ENCODE measurements around the gene ZXDC. TPM values are rescaled to one million over a fixed set of nuclear protein-coding genes. Genes with fewer than 3 reads are reported as not detected.

Gene ZXDC
- total RNA-seq, 4 donors from 2014 or later, result 18.5 to 57.9 (median 33.5) TPM

DNA sequence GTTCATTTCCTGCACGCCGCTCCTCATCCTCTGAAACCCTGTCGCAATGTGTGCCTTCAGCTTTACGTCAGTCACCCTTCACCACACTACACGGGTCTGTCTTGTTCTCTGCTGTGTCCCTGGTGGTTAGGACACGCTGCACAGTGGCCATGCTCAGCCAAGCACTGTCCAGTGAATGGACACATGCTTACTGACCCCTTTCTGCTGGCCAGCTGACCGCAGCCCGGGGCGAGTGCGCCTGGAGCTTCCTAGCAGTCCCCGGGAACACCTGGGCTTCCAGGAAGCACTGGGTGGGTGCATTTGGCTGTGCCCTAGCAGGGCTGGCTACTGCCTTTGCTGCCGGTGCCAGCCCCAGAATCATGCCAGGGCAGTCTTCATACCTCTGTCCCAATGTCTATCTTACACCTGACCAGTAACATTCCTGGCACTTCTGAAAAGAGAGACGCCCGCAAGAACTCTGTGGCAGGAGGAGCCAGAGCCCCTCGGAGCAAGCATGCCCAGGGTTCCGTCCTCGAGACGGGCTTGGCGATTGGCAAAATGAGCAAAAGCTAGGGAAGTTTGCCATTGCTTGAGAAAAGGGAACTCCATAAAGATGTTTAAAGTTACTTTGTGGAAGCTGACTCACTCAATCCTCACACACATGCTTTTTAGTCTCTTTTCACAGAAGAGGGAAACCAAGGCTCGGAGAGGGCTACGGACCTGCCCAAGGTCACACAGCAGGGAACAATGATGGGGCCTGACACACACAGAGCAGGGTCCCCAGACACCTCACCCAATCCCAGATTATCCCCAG is 15.7 kb upstream of the ZXDC start:
- no peak overlapping the region for H3K4me3 ChIP-seq
- no peak overlapping the region for H3K27ac ChIP-seq
- H3K36me3 ChIP-seq, result no peaks in the 10 kb centered on the region
- no peak for TF ChIP-seq POLR2A (IDR thresholded peaks at IDR 0.05)
- TF ChIP-seq, protein P1, sequence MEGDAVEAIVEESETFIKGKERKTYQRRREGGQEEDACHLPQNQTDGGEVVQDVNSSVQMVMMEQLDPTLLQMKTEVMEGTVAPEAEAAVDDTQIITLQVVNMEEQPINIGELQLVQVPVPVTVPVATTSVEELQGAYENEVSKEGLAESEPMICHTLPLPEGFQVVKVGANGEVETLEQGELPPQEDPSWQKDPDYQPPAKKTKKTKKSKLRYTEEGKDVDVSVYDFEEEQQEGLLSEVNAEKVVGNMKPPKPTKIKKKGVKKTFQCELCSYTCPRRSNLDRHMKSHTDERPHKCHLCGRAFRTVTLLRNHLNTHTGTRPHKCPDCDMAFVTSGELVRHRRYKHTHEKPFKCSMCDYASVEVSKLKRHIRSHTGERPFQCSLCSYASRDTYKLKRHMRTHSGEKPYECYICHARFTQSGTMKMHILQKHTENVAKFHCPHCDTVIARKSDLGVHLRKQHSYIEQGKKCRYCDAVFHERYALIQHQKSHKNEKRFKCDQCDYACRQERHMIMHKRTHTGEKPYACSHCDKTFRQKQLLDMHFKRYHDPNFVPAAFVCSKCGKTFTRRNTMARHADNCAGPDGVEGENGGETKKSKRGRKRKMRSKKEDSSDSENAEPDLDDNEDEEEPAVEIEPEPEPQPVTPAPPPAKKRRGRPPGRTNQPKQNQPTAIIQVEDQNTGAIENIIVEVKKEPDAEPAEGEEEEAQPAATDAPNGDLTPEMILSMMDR (IDR thresholded peaks at IDR 0.05), result no peak
- H3K27me3 ChIP-seq, result no peaks in the 10 kb centered on the region
- no peak for DNase-seq
- intact Hi-C loops (cut with DNase I; ENCODE audit: low total_unique reads), result no loop called here
- no peaks in the 10 kb centered on the region for H3K4me1 ChIP-seq
- no peaks in the 10 kb centered on the region for H3K9me3 ChIP-seq

GRCh38 chr3:126490619-126491018 is 14.9 kb upstream of the ZXDC start:
- intact Hi-C loops (cut with DNase I; ENCODE audit: low total_unique reads), result no loop called here
- Histone ChIP-seq H3K27me3 (no peaks in the 10 kb centered on the region), H3K27ac (no peak overlapping the region), H3K4me1 (no peaks in the 10 kb centered on the region), H3K4me3 (no peak overlapping the region), H3K36me3 (no peaks in the 10 kb centered on the region), H3K9me3 (no peaks in the 10 kb centered on the region)
- TF ChIP-seq, protein P1 (IDR thresholded peaks at IDR 0.05), result no peak
- no peak for TF ChIP-seq POLR2A (IDR thresholded peaks at IDR 0.05)
- DNase-seq, result no peak

DNA sequence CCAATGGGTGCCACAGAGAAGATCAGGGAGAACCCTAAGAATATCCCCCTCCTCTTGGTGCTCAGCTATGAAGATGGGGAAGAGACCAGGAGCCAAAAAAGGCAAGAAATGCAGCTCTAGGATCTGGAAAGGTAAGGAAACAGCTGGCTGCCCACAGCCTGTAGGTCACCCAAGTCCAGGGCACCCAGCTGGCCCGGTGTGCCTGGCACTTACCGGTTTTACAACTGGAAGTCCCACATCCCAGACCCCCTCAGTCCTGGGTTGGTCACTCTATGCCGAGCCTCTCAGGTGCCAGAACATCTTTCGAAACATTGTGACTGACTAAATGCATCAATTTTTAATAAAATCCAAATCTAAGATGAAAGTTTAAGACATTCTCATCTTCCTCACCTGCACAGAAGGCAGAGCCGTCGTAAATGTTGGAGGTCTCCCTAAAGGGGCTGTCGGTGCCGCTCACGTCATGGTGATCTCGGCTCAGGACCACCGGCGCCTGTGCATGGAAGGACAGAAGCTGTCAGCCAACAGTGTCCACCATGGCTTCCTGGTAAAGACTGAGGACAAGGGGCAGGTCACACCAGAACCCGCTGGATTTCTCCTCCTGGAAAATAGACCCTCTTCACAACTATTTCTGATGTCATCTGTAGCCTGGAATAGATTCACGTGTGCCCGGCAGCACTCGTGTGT is 13.3 kb upstream of the ZXDC start:
- Histone ChIP-seq H3K9me3 (no peaks in the 10 kb centered on the region), H3K4me1 (no peaks in the 10 kb centered on the region), H3K27me3 (no peaks in the 10 kb centered on the region), H3K27ac (no peak overlapping the region), H3K36me3 (no peaks in the 10 kb centered on the region), H3K4me3 (no peak overlapping the region)
- intact Hi-C loops (cut with DNase I; ENCODE audit: low total_unique reads), result no loop called here
- DNase-seq, result no peak
- no peak for TF ChIP-seq POLR2A (IDR thresholded peaks at IDR 0.05)
- TF ChIP-seq, protein P1 (IDR thresholded peaks at IDR 0.05), result no peak

GRCh38 chr3:126488185-126488584 is 12.5 kb upstream of the ZXDC start:
- no peaks in the 10 kb centered on the region for H3K36me3 ChIP-seq
- H3K9me3 ChIP-seq, result no peaks in the 10 kb centered on the region
- TF ChIP-seq POLR2A (IDR thresholded peaks at IDR 0.05), result no peak
- TF ChIP-seq, protein P1 (IDR thresholded peaks at IDR 0.05), result no peak
- no peaks in the 10 kb centered on the region for H3K27me3 ChIP-seq
- H3K27ac ChIP-seq, result no peak overlapping the region
- no peak overlapping the region for H3K4me3 ChIP-seq
- H3K4me1 ChIP-seq, result no peaks in the 10 kb centered on the region
- DNase-seq, result no peak
- intact Hi-C loops (cut with DNase I; ENCODE audit: low total_unique reads), result no loop called here

- intact Hi-C loops (cut with DNase I; ENCODE audit: low total_unique reads), result no loop called here
- Histone ChIP-seq H3K9me3 (no peaks in the 10 kb centered on the region), H3K36me3 (no peaks in the 10 kb centered on the region), H3K4me3 (no peak overlapping the region), H3K4me1 (no peaks in the 10 kb centered on the region), H3K27me3 (no peaks in the 10 kb centered on the region), H3K27ac (no peak overlapping the region)
- peak in 1 of 2 donors; percentile 30 for DNase-seq
- no peak for TF ChIP-seq POLR2A (IDR thresholded peaks at IDR 0.05)
- TF ChIP-seq, protein P1 (IDR thresholded peaks at IDR 0.05), result no peak
Observed at GRCh38 chr3:126487151-126487771, 11.6 kb upstream of the ZXDC start.

Measured in uterus (tissue), 4 donors.